ENCODE data around the gene CA7.

- no peak for TF ChIP-seq CTCF (IDR thresholded peaks at IDR 0.05; ENCODE audit: low read length)
- no peak for TF ChIP-seq EZH2 (optimal IDR thresholded peaks at IDR 0.05; ENCODE audit: low read depth, low read length)
Observed at GRCh38 chr16:66888647-66889615, 44.7 kb downstream of the CA7 start.
